ENCODE measurements around the gene BANP. TPM values are rescaled to one million over a fixed set of nuclear protein-coding genes. Genes with fewer than 3 reads are reported as not detected.
"Not testable (repeated sequence)": the region's sequence is repeated elsewhere in the genome, so short reads cannot be mapped to it uniquely, and the experiment has no call there.

BANP gene
- 10 to 100 TPM; 15.6 to 19.0 (median 16.2) TPM for total RNA-seq (2021; fragmentation: NEBNext Ultra II Directional; extraction: Animal tissue kit (Norgen Biotek cat#: 25700))
- long read RNA-seq, transcript BANP-202 (12 exons, 2,164 nt): major isoform, 8 of 21 reads
- long read RNA-seq, partial matches to known transcripts: 2 of 21 reads
- long read RNA-seq, other reads (novel, unspliced or antisense): 10 of 21 reads

GRCh38 chr16:87950765-87951551 lies at the start of gene BANP:
BANP (plus strand) TSS chr16:87951434; CDS start chr16:87975116, 23,682 bp downstream.
- peak within 1 kb of the TSS; percentile 99 for H3K27ac Mint-ChIP-seq
- peak; percentile 97 for DNase-seq
- peaks cover 5% of the 10 kb centered on the region for H3K27me3 Mint-ChIP-seq (ENCODE audit: insufficient read depth)
- TF ChIP-seq, protein P1, sequence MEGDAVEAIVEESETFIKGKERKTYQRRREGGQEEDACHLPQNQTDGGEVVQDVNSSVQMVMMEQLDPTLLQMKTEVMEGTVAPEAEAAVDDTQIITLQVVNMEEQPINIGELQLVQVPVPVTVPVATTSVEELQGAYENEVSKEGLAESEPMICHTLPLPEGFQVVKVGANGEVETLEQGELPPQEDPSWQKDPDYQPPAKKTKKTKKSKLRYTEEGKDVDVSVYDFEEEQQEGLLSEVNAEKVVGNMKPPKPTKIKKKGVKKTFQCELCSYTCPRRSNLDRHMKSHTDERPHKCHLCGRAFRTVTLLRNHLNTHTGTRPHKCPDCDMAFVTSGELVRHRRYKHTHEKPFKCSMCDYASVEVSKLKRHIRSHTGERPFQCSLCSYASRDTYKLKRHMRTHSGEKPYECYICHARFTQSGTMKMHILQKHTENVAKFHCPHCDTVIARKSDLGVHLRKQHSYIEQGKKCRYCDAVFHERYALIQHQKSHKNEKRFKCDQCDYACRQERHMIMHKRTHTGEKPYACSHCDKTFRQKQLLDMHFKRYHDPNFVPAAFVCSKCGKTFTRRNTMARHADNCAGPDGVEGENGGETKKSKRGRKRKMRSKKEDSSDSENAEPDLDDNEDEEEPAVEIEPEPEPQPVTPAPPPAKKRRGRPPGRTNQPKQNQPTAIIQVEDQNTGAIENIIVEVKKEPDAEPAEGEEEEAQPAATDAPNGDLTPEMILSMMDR (IDR thresholded peaks at IDR 0.05): peak; percentile 72
- peak within 1 kb of the TSS; percentile 98 for H3K4me3 Mint-ChIP-seq
- peaks cover 11% of the 10 kb centered on the region for H3K36me3 Mint-ChIP-seq (ENCODE audit: low read depth)
- H3K9me3 Mint-ChIP-seq: no peaks in the 10 kb centered on the region
- H3K4me1 Mint-ChIP-seq (ENCODE audit: low read depth): peaks cover 33% of the 10 kb centered on the region

DNA sequence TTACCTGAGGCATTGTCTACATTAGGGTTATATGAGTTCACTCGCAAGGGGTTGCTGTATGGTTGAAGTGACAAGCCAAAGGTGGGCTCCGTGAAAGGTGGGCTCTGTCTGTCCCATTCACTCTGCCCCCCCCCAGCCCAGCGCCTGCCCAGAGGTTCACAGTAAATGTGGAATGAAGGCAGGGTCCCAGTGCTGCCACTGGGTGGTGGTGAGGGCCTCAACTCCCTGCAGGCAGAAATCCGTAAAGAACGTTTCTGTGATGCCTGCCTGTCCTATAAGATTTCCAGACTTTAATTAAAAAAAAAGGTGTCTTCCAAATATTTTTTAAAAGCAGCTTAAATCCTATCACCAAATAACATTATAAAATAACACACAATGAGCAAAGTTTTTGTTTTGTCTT lies 46.3 kb upstream of the BANP start:
- H3K4me3 Mint-ChIP-seq; H3K4me1 Mint-ChIP-seq (ENCODE audit: low read depth); DNase-seq; H3K27ac Mint-ChIP-seq; H3K9me3 Mint-ChIP-seq; H3K27me3 Mint-ChIP-seq (ENCODE audit: insufficient read depth); H3K36me3 Mint-ChIP-seq (ENCODE audit: low read depth): not testable (repeated sequence)

DNA sequence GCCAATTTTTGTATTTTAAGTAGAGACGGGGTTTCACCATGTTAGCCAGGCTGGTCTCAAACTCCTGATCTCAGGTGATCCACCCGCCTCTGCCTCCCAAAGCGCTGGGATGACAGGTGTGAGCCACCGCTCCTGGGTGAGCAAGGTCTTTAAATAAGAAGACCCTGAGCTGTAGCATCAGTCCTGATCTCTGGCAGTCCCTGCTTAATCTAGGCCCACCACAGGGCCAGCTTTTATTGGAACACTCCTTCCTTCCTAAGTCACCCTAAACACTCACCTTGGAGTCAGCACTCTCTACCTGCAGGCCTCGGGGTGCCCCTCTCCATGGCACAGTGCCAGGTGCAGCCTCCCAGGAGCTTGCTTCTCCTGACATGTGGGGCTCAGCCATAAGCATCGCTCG lies 45.7 kb upstream of the BANP start:
- not testable (repeated sequence) for H3K36me3 Mint-ChIP-seq (ENCODE audit: low read depth); H3K27ac Mint-ChIP-seq; H3K4me3 Mint-ChIP-seq; H3K4me1 Mint-ChIP-seq (ENCODE audit: low read depth); H3K9me3 Mint-ChIP-seq; H3K27me3 Mint-ChIP-seq (ENCODE audit: insufficient read depth); DNase-seq

- H3K9me3 Mint-ChIP-seq; H3K36me3 Mint-ChIP-seq (ENCODE audit: low read depth); DNase-seq; H3K4me1 Mint-ChIP-seq (ENCODE audit: low read depth); H3K4me3 Mint-ChIP-seq; H3K27ac Mint-ChIP-seq: not testable (repeated sequence)
- peaks cover 15% of the 10 kb centered on the region for H3K27me3 Mint-ChIP-seq (ENCODE audit: insufficient read depth)
These were observed 43.1 kb upstream of the BANP start for GRCh38 chr16:87908101-87908500.

GRCh38 chr16:87909203-87909935 lies 41.9 kb upstream of the BANP start:
- not testable (repeated sequence) for H3K36me3 Mint-ChIP-seq (ENCODE audit: low read depth); H3K9me3 Mint-ChIP-seq; H3K4me1 Mint-ChIP-seq (ENCODE audit: low read depth); H3K27ac Mint-ChIP-seq; H3K4me3 Mint-ChIP-seq
- DNase-seq: peak; percentile 42
- TF ChIP-seq, protein P1 (IDR thresholded peaks at IDR 0.05): peak; percentile 94
- H3K27me3 Mint-ChIP-seq (ENCODE audit: insufficient read depth): peaks cover 19% of the 10 kb centered on the region

- H3K4me3 Mint-ChIP-seq; H3K27ac Mint-ChIP-seq; H3K36me3 Mint-ChIP-seq (ENCODE audit: low read depth); H3K9me3 Mint-ChIP-seq; H3K4me1 Mint-ChIP-seq (ENCODE audit: low read depth): not testable (repeated sequence)
- DNase-seq: peak; percentile 69
- H3K27me3 Mint-ChIP-seq (ENCODE audit: insufficient read depth): peaks cover 22% of the 10 kb centered on the region
These were observed 40.0 kb upstream of the BANP start for GRCh38 chr16:87911106-87911763.

- not testable (repeated sequence) for H3K36me3 Mint-ChIP-seq (ENCODE audit: low read depth); H3K9me3 Mint-ChIP-seq; DNase-seq; H3K4me1 Mint-ChIP-seq (ENCODE audit: low read depth); H3K27ac Mint-ChIP-seq; H3K4me3 Mint-ChIP-seq
- peaks cover 22% of the 10 kb centered on the region for H3K27me3 Mint-ChIP-seq (ENCODE audit: insufficient read depth)
These were observed 38.5 kb upstream of the BANP start for GRCh38 chr16:87912691-87913090.

DNA sequence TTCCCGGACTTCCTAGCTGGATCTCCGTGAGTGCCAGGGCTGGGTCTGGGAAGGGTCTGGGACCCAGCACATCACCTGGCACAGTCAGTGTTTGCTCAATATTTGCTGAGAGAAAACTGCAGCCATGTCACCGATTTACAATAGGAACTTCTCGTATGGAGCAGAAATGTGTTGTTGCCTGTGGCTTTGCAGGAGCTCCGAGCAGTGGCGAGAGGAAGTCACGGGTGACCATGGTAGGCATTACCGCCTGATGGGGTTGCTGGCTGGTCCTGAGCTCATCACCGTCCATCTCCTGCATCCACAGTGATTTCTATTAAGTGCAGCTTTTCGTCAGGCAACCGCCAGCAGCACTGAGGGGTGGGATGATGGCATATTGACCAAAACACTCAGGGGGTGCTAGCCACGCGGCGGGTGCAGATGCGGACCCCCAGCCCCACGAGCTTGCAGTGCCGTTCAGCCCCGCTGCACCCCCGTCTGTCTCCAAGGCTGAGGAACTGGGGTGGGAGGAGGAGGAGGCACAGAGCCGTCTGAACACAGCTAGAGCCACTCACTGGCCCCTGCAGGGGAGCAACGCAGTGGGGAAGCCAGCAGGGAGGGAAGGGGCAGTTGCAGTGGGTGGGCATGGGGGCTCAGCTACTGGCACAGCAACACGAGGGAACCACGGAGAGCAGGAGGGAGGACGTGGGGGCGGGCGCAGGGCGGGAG lies 37.1 kb upstream of the BANP start:
- DNase-seq; H3K9me3 Mint-ChIP-seq; H3K4me3 Mint-ChIP-seq; H3K27ac Mint-ChIP-seq; H3K36me3 Mint-ChIP-seq (ENCODE audit: low read depth): not testable (repeated sequence)
- peaks cover 12% of the 10 kb centered on the region for H3K4me1 Mint-ChIP-seq (ENCODE audit: low read depth)
- H3K27me3 Mint-ChIP-seq (ENCODE audit: insufficient read depth): peaks cover 25% of the 10 kb centered on the region
